ENCODE measurements around the gene SPATA19.

SPATA19 gene

GRCh38 chr11:133843454-133843987, 1.8 kb downstream of the SPATA19 start:
- Histone ChIP-seq H2AK5ac (ENCODE audit: low read length, severe bottlenecking) (no peak overlapping the region), H2AFZ (ENCODE audit: low read depth, low read length) (no peak overlapping the region), H4K8ac (ENCODE audit: low read length) (no peak overlapping the region), H2BK5ac (ENCODE audit: low read depth, low read length, poor library complexity, severe bottlenecking) (no peak overlapping the region), H3K14ac (ENCODE audit: low read length in 2 of 2) (no peak overlapping the region), H3K27ac (ENCODE audit: low read length, poor library complexity, severe bottlenecking) (no peak overlapping the region), H3K4me1 (ENCODE audit: control insufficient read depth, insufficient read depth, low read depth, low read length) (no peaks in the 10 kb centered on the region), H3K23ac (ENCODE audit: low read length in 2 of 2) (no peak overlapping the region), H3K27me3 (ENCODE audit: control insufficient read depth in 1 of 2, insufficient read depth in 1 of 2, low read length in 2 of 2) (no peaks in the 10 kb centered on the region), H4K91ac (ENCODE audit: low read length) (no peak overlapping the region), H3K79me1 (replicated peaks; ENCODE audit: low read length, poor library complexity, severe bottlenecking) (no peaks in the 10 kb centered on the region), H2BK15ac (ENCODE audit: low read depth, poor library complexity, severe bottlenecking) (no peak overlapping the region), H3K9me3 (ENCODE audit: control insufficient read depth, low read length) (no peaks in the 10 kb centered on the region), H3K4me3 (ENCODE audit: insufficient read depth in 1 of 2, low read depth in 1 of 2, low read length in 2 of 2) (no peak overlapping the region), H3K9ac (ENCODE audit: low read length) (no peak overlapping the region), H3K18ac (ENCODE audit: low read depth in 1 of 2, low read length in 2 of 2) (no peak overlapping the region), H2BK120ac (ENCODE audit: low read depth, low read length) (no peak overlapping the region), H3K36me3 (ENCODE audit: control insufficient read depth in 1 of 2, insufficient read depth in 2 of 2, low read depth in 1 of 2, low read length in 2 of 2) (no peaks in the 10 kb centered on the region), H3K4ac (ENCODE audit: low read depth in 1 of 2, low read length in 2 of 2) (no peak overlapping the region), H2BK12ac (ENCODE audit: low read length in 2 of 2) (no peak overlapping the region), H3K4me2 (ENCODE audit: low read length, poor library complexity, severe bottlenecking) (no peak overlapping the region)
- 78% methylated on average over 13 of the region's 13 CpGs for WGBS
- no peak for DNase-seq

GRCh38 chr11:133842730-133843129, 2.6 kb downstream of the SPATA19 start:
- no peak overlapping the region for H4K91ac ChIP-seq (ENCODE audit: low read length)
- H3K4me3 ChIP-seq (ENCODE audit: insufficient read depth in 1 of 2, low read depth in 1 of 2, low read length in 2 of 2), result no peak overlapping the region
- H3K23ac ChIP-seq (ENCODE audit: low read length in 2 of 2), result no peak overlapping the region
- H3K9me3 ChIP-seq (ENCODE audit: control insufficient read depth, low read length), result peaks cover 3% of the 10 kb centered on the region
- H3K79me1 ChIP-seq (replicated peaks; ENCODE audit: low read length, poor library complexity, severe bottlenecking), result no peaks in the 10 kb centered on the region
- H3K36me3 ChIP-seq (ENCODE audit: control insufficient read depth in 1 of 2, insufficient read depth in 2 of 2, low read depth in 1 of 2, low read length in 2 of 2), result no peaks in the 10 kb centered on the region
- H2AK5ac ChIP-seq (ENCODE audit: low read length, severe bottlenecking), result no peak overlapping the region
- 59% methylated on average over 4 of the region's 5 CpGs for WGBS
- DNase-seq, result no peak
- no peak overlapping the region for H3K4ac ChIP-seq (ENCODE audit: low read depth in 1 of 2, low read length in 2 of 2)
- no peak overlapping the region for H3K27ac ChIP-seq (ENCODE audit: low read length, poor library complexity, severe bottlenecking)
- no peak overlapping the region for H4K8ac ChIP-seq (ENCODE audit: low read length)
- H3K14ac ChIP-seq (ENCODE audit: low read length in 2 of 2), result no peak overlapping the region
- H3K9ac ChIP-seq (ENCODE audit: low read length), result no peak overlapping the region
- no peaks in the 10 kb centered on the region for H3K27me3 ChIP-seq (ENCODE audit: control insufficient read depth in 1 of 2, insufficient read depth in 1 of 2, low read length in 2 of 2)
- no peak overlapping the region for H2BK120ac ChIP-seq (ENCODE audit: low read depth, low read length)
- no peak overlapping the region for H2BK5ac ChIP-seq (ENCODE audit: low read depth, low read length, poor library complexity, severe bottlenecking)
- no peak overlapping the region for H3K4me2 ChIP-seq (ENCODE audit: low read length, poor library complexity, severe bottlenecking)
- no peak overlapping the region for H2BK15ac ChIP-seq (ENCODE audit: low read depth, poor library complexity, severe bottlenecking)
- H2BK12ac ChIP-seq (ENCODE audit: low read length in 2 of 2), result no peak overlapping the region
- no peak overlapping the region for H2AFZ ChIP-seq (ENCODE audit: low read depth, low read length)
- H3K4me1 ChIP-seq (ENCODE audit: control insufficient read depth, insufficient read depth, low read depth, low read length), result no peaks in the 10 kb centered on the region
- H3K18ac ChIP-seq (ENCODE audit: low read depth in 1 of 2, low read length in 2 of 2), result no peak overlapping the region

- no peak overlapping the region for H3K23ac ChIP-seq (ENCODE audit: low read length in 2 of 2)
- H2BK120ac ChIP-seq (ENCODE audit: low read depth, low read length), result no peak overlapping the region
- no peak overlapping the region for H4K8ac ChIP-seq (ENCODE audit: low read length)
- H3K79me1 ChIP-seq (replicated peaks; ENCODE audit: low read length, poor library complexity, severe bottlenecking), result no peaks in the 10 kb centered on the region
- H2BK5ac ChIP-seq (ENCODE audit: low read depth, low read length, poor library complexity, severe bottlenecking), result no peak overlapping the region
- H3K36me3 ChIP-seq (ENCODE audit: control insufficient read depth in 1 of 2, insufficient read depth in 2 of 2, low read depth in 1 of 2, low read length in 2 of 2), result no peaks in the 10 kb centered on the region
- no peak overlapping the region for H2AK5ac ChIP-seq (ENCODE audit: low read length, severe bottlenecking)
- no peak overlapping the region for H2AFZ ChIP-seq (ENCODE audit: low read depth, low read length)
- no peak for DNase-seq
- H3K4me2 ChIP-seq (ENCODE audit: low read length, poor library complexity, severe bottlenecking), result no peak overlapping the region
- no peak overlapping the region for H3K27ac ChIP-seq (ENCODE audit: low read length, poor library complexity, severe bottlenecking)
- no peak overlapping the region for H2BK15ac ChIP-seq (ENCODE audit: low read depth, poor library complexity, severe bottlenecking)
- H3K4me3 ChIP-seq (ENCODE audit: insufficient read depth in 1 of 2, low read depth in 1 of 2, low read length in 2 of 2), result no peak overlapping the region
- H3K27me3 ChIP-seq (ENCODE audit: control insufficient read depth in 1 of 2, insufficient read depth in 1 of 2, low read length in 2 of 2), result no peaks in the 10 kb centered on the region
- H3K9me3 ChIP-seq (ENCODE audit: control insufficient read depth, low read length), result peaks cover 5% of the 10 kb centered on the region
- no peak overlapping the region for H3K4ac ChIP-seq (ENCODE audit: low read depth in 1 of 2, low read length in 2 of 2)
- H3K9ac ChIP-seq (ENCODE audit: low read length), result no peak overlapping the region
- no peak overlapping the region for H2BK12ac ChIP-seq (ENCODE audit: low read length in 2 of 2)
- WGBS, result 73% methylated on average over 7 of the region's 7 CpGs
- H3K14ac ChIP-seq (ENCODE audit: low read length in 2 of 2), result no peak overlapping the region
- H3K4me1 ChIP-seq (ENCODE audit: control insufficient read depth, insufficient read depth, low read depth, low read length), result no peaks in the 10 kb centered on the region
- H4K91ac ChIP-seq (ENCODE audit: low read length), result no peak overlapping the region
- H3K18ac ChIP-seq (ENCODE audit: low read depth in 1 of 2, low read length in 2 of 2), result no peak overlapping the region
These were observed 3.3 kb downstream of the SPATA19 start for GRCh38 chr11:133842053-133842452.

- no peak overlapping the region for H3K9ac ChIP-seq (ENCODE audit: low read length)
- no peak overlapping the region for H3K23ac ChIP-seq (ENCODE audit: low read length in 2 of 2)
- no peaks in the 10 kb centered on the region for H3K27me3 ChIP-seq (ENCODE audit: control insufficient read depth in 1 of 2, insufficient read depth in 1 of 2, low read length in 2 of 2)
- H2BK120ac ChIP-seq (ENCODE audit: low read depth, low read length), result no peak overlapping the region
- H4K91ac ChIP-seq (ENCODE audit: low read length), result no peak overlapping the region
- H3K36me3 ChIP-seq (ENCODE audit: control insufficient read depth in 1 of 2, insufficient read depth in 2 of 2, low read depth in 1 of 2, low read length in 2 of 2), result no peaks in the 10 kb centered on the region
- H3K27ac ChIP-seq (ENCODE audit: low read length, poor library complexity, severe bottlenecking), result no peak overlapping the region
- no peak overlapping the region for H3K14ac ChIP-seq (ENCODE audit: low read length in 2 of 2)
- H2AFZ ChIP-seq (ENCODE audit: low read depth, low read length), result no peak overlapping the region
- peaks cover 5% of the 10 kb centered on the region for H3K9me3 ChIP-seq (ENCODE audit: control insufficient read depth, low read length)
- no peak overlapping the region for H3K4ac ChIP-seq (ENCODE audit: low read depth in 1 of 2, low read length in 2 of 2)
- H4K8ac ChIP-seq (ENCODE audit: low read length), result no peak overlapping the region
- H2BK12ac ChIP-seq (ENCODE audit: low read length in 2 of 2), result no peak overlapping the region
- H3K18ac ChIP-seq (ENCODE audit: low read depth in 1 of 2, low read length in 2 of 2), result no peak overlapping the region
- no peak overlapping the region for H3K4me2 ChIP-seq (ENCODE audit: low read length, poor library complexity, severe bottlenecking)
- H2BK15ac ChIP-seq (ENCODE audit: low read depth, poor library complexity, severe bottlenecking), result no peak overlapping the region
- H3K4me3 ChIP-seq (ENCODE audit: insufficient read depth in 1 of 2, low read depth in 1 of 2, low read length in 2 of 2), result no peak overlapping the region
- no peak overlapping the region for H2AK5ac ChIP-seq (ENCODE audit: low read length, severe bottlenecking)
- no peak for DNase-seq
- no peak overlapping the region for H2BK5ac ChIP-seq (ENCODE audit: low read depth, low read length, poor library complexity, severe bottlenecking)
- no peaks in the 10 kb centered on the region for H3K4me1 ChIP-seq (ENCODE audit: control insufficient read depth, insufficient read depth, low read depth, low read length)
- 71% methylated on average over 11 of the region's 12 CpGs for WGBS
- no peaks in the 10 kb centered on the region for H3K79me1 ChIP-seq (replicated peaks; ENCODE audit: low read length, poor library complexity, severe bottlenecking)
These were observed 3.9 kb downstream of the SPATA19 start for GRCh38 chr11:133841279-133842043.

All from mesenchymal stem cell (in vitro differentiated cells and primary cell).